RWPE2 (cell line): ENCODE results near the gene RFFL.

Experiments
- ATAC-seq: fragments of 200-7000 bp; cut with Tn5 transposase; 3 replicates; pipeline ENCODE4 v1.9.1; 2021; ENCODE audit warnings: low read depth
- DNase-seq: peaks from one replicate; pipeline ENCODE4 v3.0.0-alpha.2; 2020; ENCODE audit warnings: low spot score
- H3K27ac ChIP-seq: fragments of 450-650 bp; 2 replicates; pipeline ENCODE4 v1.5.1; 2017; ENCODE audit warnings: mild to moderate bottlenecking; ENCODE audit not compliant: poor library complexity, severe bottlenecking
- H3K27me3 ChIP-seq: fragments of 250-450 bp; sonication (Bioruptor Pico); 2 replicates; pipeline ENCODE4 v1.5.1; 2021; ENCODE audit warnings: mild to moderate bottlenecking, moderate library complexity; ENCODE audit not compliant: insufficient read depth, poor library complexity, severe bottlenecking
- H3K36me3 ChIP-seq: fragments of 250-450 bp; sonication (Bioruptor Pico); 2 replicates; pipeline ENCODE4 v1.5.1; 2020; ENCODE audit warnings: low read depth, mild to moderate bottlenecking, moderate library complexity
- H3K4me1 ChIP-seq: fragments of 250-450 bp; sonication (Bioruptor Pico); 2 replicates; pipeline ENCODE4 v1.5.1; 2021; ENCODE audit warnings: mild to moderate bottlenecking, moderate library complexity; ENCODE audit not compliant: insufficient read depth, poor library complexity, severe bottlenecking
- H3K4me3 ChIP-seq: fragments of 250-450 bp; sonication (Bioruptor Pico); 2 replicates; pipeline ENCODE4 v1.5.1; 2021; ENCODE audit warnings: mild to moderate bottlenecking, moderate library complexity; ENCODE audit not compliant: severe bottlenecking
- H3K9me3 ChIP-seq: fragments of 250-450 bp; sonication (Bioruptor Pico); 2 replicates; pipeline ENCODE4 v1.5.1; 2021; ENCODE audit warnings: mild to moderate bottlenecking, moderate library complexity; ENCODE audit not compliant: severe bottlenecking
- TF ChIP-seq, protein P1 (sequence below): fragments of 450-650 bp; IDR thresholded peaks from one replicate; pipeline ENCODE4 v1.5.1; 2017; ENCODE audit warnings: mild to moderate bottlenecking, moderate library complexity; ENCODE audit not compliant: poor library complexity, severe bottlenecking

The RFFL gene

DNA sequence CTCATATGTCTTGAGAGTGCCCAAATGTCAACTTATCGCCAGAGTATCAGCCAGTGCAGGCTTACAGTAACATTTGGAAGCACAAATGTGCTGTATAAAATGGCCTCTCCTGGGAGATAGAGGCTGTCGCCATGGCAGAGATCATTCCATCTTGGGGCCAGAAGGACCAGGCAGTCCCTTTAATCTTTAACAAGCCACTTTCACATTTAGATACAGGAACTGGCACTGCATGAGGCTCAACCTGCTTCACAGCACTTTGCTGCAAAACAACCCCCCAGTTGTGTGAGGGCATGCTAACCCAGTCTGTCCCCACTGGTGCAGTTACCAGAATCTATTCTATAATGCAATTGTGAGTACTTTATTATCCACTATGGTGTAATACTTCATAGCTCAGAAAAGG is 4.7 kb upstream of the RFFL start:
- H3K9me3 ChIP-seq: no peaks in the 10 kb centered on the region
- no peak overlapping the region for H3K4me3 ChIP-seq
- ATAC-seq: no peak
- no peak for DNase-seq
- peaks cover 11% of the 10 kb centered on the region for H3K36me3 ChIP-seq
- peaks cover 13% of the 10 kb centered on the region for H3K4me1 ChIP-seq
- TF ChIP-seq, protein P1, sequence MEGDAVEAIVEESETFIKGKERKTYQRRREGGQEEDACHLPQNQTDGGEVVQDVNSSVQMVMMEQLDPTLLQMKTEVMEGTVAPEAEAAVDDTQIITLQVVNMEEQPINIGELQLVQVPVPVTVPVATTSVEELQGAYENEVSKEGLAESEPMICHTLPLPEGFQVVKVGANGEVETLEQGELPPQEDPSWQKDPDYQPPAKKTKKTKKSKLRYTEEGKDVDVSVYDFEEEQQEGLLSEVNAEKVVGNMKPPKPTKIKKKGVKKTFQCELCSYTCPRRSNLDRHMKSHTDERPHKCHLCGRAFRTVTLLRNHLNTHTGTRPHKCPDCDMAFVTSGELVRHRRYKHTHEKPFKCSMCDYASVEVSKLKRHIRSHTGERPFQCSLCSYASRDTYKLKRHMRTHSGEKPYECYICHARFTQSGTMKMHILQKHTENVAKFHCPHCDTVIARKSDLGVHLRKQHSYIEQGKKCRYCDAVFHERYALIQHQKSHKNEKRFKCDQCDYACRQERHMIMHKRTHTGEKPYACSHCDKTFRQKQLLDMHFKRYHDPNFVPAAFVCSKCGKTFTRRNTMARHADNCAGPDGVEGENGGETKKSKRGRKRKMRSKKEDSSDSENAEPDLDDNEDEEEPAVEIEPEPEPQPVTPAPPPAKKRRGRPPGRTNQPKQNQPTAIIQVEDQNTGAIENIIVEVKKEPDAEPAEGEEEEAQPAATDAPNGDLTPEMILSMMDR: no peak
- H3K27me3 ChIP-seq: no peaks in the 10 kb centered on the region
- H3K27ac ChIP-seq: no peak overlapping the region

DNA sequence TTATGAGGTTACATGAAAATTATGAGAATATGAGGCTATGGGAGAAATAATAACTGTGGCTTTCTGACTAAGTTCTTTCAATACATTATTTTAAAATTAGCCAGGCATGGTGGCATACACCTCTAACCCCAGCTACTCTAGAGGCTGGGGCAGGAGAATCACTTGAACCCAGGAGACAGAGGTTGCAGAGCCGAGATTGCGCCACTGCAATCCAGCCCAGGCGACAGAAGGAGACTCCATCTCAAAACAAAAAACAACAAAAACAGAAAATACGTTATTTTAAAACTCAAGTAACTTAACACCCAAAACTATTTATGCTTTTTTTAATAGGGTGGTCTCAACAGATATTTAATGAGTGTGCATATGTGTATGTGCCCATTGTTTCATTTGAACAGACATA is 2.4 kb upstream of the RFFL start:
- peaks cover 25% of the 10 kb centered on the region for H3K36me3 ChIP-seq
- H3K4me1 ChIP-seq: peaks cover 19% of the 10 kb centered on the region
- no peaks in the 10 kb centered on the region for H3K27me3 ChIP-seq
- ATAC-seq (no peak), DNase-seq (no peak)
- no peaks in the 10 kb centered on the region for H3K9me3 ChIP-seq
- TF ChIP-seq, protein P1: no peak
- H3K4me3 ChIP-seq: no peak overlapping the region
- no peak overlapping the region for H3K27ac ChIP-seq

DNA sequence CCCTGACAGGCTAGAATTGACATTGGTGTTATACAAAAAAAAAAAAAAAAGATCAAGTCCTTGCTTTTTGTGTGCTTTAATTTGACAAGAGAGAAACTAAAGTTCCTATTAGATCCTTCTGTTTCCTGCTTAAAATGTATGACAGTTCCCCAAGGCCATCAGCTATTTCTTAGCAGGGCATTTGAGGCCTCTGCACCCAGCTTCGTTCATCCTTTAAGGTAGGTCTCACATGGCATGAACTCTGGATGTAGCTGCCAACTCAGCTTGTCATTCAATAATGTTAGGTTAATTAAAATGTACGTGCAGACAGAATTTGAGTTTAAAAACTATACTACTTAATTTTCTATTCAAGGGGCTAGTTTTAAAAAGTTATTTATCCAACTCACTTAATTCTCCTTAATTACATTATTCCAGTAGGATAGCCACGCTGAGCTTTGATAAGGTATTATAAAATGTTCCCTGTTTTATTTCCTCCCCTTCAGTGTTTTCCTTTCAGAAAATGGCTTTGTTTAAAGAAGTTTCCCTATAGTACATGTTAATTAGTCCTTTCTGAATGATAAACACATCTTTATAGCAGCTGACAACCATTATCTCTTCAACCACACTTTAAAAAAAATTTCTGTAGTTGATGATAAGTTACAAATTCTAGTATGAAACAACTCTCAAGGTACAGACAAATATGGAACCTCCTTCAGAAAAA is 1.2 kb upstream of the RFFL start:
- TF ChIP-seq, protein P1: no peak
- no peaks in the 10 kb centered on the region for H3K27me3 ChIP-seq
- DNase-seq: no peak
- ATAC-seq: no peak
- H3K4me1 ChIP-seq: peaks cover 19% of the 10 kb centered on the region
- H3K9me3 ChIP-seq: no peaks in the 10 kb centered on the region
- peaks cover 25% of the 10 kb centered on the region for H3K36me3 ChIP-seq
- peak overlapping the region; percentile 90 for H3K27ac ChIP-seq
- no peak overlapping the region for H3K4me3 ChIP-seq

DNA sequence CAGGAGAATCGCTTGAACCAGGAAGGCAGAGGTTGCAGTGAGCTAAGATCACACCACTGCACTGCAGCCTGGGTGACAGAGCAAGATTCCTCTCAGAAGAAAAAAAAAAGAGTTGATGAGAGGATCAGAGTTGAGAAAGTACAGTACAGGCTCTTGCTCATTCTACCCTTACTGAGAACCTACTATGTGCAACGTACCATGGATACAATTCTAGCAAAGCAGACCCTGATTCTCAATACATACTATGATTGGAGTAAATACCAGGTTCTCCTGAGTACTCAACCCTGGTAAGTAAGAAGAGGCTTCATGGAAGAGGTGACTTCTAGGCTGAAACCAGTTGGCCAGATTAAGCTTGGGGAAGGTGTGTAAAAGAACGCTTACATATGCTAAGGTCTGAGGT is 1.2 kb downstream of the RFFL start:
- Histone ChIP-seq H3K4me3 (no peak overlapping the region), H3K36me3 (peaks cover 25% of the 10 kb centered on the region), H3K27ac (peak overlapping the region; percentile 90), H3K9me3 (no peaks in the 10 kb centered on the region), H3K27me3 (no peaks in the 10 kb centered on the region), H3K4me1 (peaks cover 30% of the 10 kb centered on the region)
- ATAC-seq (no peak), DNase-seq (no peak)
- TF ChIP-seq, protein P1: no peak

DNA sequence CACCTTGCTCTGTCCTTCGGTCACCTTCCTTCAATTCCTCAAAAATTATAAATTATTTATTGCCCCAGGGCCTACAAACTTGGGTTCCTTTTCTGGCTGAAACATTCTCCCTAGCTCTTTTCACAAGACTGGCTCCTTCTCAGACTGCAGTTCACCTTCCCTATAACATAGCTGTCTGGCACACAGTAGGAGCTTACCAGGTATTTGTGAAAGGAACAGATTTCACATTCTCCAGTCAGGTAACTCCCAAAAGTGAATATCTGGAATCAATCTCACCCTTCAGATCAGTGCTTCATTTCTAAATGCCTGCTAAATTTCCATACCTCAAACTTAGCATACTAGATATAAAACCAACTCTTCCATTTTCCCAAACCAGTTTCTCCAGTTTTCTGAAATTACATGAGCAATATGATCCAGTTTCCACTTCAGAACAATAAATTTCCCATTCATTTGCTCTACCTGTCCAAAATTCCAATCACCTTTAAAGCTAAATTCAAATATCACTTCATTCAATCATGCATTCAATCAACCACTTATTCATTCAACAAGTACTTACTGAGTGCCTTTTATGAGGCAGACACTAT is 6.1 kb downstream of the RFFL start:
- TF ChIP-seq, protein P1: no peak
- H3K4me1 ChIP-seq: peaks cover 12% of the 10 kb centered on the region
- no peaks in the 10 kb centered on the region for H3K9me3 ChIP-seq
- no peaks in the 10 kb centered on the region for H3K27me3 ChIP-seq
- DNase-seq (no peak), ATAC-seq (no peak)
- H3K27ac ChIP-seq: no peak overlapping the region
- H3K36me3 ChIP-seq: peaks cover 14% of the 10 kb centered on the region
- no peak overlapping the region for H3K4me3 ChIP-seq
